ENCODE measurements around the gene SEBOX. TPM values are rescaled to one million over a fixed set of nuclear protein-coding genes. Genes with fewer than 3 reads are reported as not detected.

Gene SEBOX
- total and polyA plus RNA-seq, 2 of the 8 experiments (the other 6 are each of a cell fraction or from before 2014, with no cell fraction given), result not detected

- TF ChIP-seq CHD7 (IDR thresholded peaks at IDR 0.05; ENCODE audit: insufficient replicate concordance, low read length) (no peak), CREB1 (IDR thresholded peaks at IDR 0.05) (no peak), CBX5 (IDR thresholded peaks at IDR 0.05; ENCODE audit: low read depth, low read length) (no peak), EZH2 (IDR thresholded peaks at IDR 0.05; ENCODE audit: low read depth, low read length, severe bottlenecking) (no peak), NRF1 (IDR thresholded peaks at IDR 0.05; ENCODE audit: low read depth, low read length) (no peak), RAD21 (IDR thresholded peaks at IDR 0.05 in 1 of 2, conservative IDR thresholded peaks at IDR 0.05 in 1 of 2; ENCODE audit: low read depth in 2 of 2, low read length in 2 of 2) (no peak), E2F6 (IDR thresholded peaks at IDR 0.05) (no peak), TEAD4 (IDR thresholded peaks at IDR 0.05; ENCODE audit: low read depth, low read length) (no peak), TCF12 (IDR thresholded peaks at IDR 0.05; ENCODE audit: low read depth, low read length) (no peak), SRF (IDR thresholded peaks at IDR 0.05; ENCODE audit: low read depth, low read length) (no peak), CEBPB (IDR thresholded peaks at IDR 0.05; ENCODE audit: low read depth, low read length) (no peak)
Observed at GRCh38 chr17:28339431-28339830, 25.6 kb downstream of the SEBOX start (continued).
